Right lobe of liver (tissue), 6 donors: Measurements from ENCODE around the gene TICRR. TPM values are rescaled to one million over a fixed set of nuclear protein-coding genes. Genes with fewer than 3 reads are reported as not detected.

Source experiments
- ATAC-seq, 4 donors: fragments of 200-7000 bp; cut with Tn5 transposase; one replicate each; pipeline ENCODE4 v1.9.1; 2020; ENCODE audit warnings: mild to moderate bottlenecking in 4 of 4, moderate library complexity in 4 of 4
- DNase-seq, 3 donors: peaks; one replicate each; pipeline ENCODE4 v3.0.0-alpha.2; 2020
- H3K27ac ChIP-seq, 3 donors: fragments of 200-600 bp; one replicate each; pipeline ENCODE4 v1.8.0; 2022
- H3K27me3 ChIP-seq, 2 donors: fragments of 200-600 bp; one replicate each; pipeline ENCODE4 v1.8.0; 2022
- H3K36me3 ChIP-seq, 4 donors: fragments of 200-600 bp; sonication (generic) in 1 of 4; one replicate each; pipeline versions ENCODE4 v1.5.1 to v1.8.0; 2017 to 2022; ENCODE audit warnings: control low read depth in 1 of 4
- H3K4me1 ChIP-seq, 4 donors: fragments of 200-600 bp; sonication (generic) in 1 of 4; one replicate each; pipeline versions ENCODE4 v1.5.1 to v1.8.0; 2017 to 2022; ENCODE audit warnings: control low read depth in 1 of 4
- H3K4me3 ChIP-seq, 3 donors: fragments of 200-600 bp; one replicate each; pipeline ENCODE4 v1.8.0; 2022
- H3K9me3 ChIP-seq, 4 donors: fragments of 200-600 bp; sonication (generic) in 1 of 4; one replicate each; pipeline versions ENCODE4 v1.5.1 to v1.8.0; 2017 to 2022; ENCODE audit warnings: control low read depth in 1 of 4
- POLR2A ChIP-seq: fragments of 450-650 bp; IDR thresholded peaks from one replicate; pipeline ENCODE4 v1.6.1; 2017; ENCODE audit warnings: antibody characterized with exemption, mild to moderate bottlenecking
- WGBS: methylation state at CpG from one replicate; pipeline ENCODE4 v1.1.6; 2018; ENCODE audit warnings: low coverage, low lambda C conversion rate; ENCODE audit not compliant: insufficient coverage; ENCODE audit errors: missing lambda C conversion rate; 5-methylcytosine and 5-hydroxymethylcytosine counted together
- intact Hi-C, 2 donors: fragments of 100-400 bp; cut with DNase I; formaldehyde crosslinking; loops; one replicate each; pipeline versions ENCODE4 v1.11.2 to v1.14.1; 2022
- total RNA-seq, 6 experiments: library from RNA; depleted of rRNA in 2 of 6; stranded (reverse); fragments of >200 nt in 2 of 6; fragmentation: NEBNext Ultra II Directional in 3 of 6; extraction: Animal tissue kit (Norgen Biotek cat#: 25700) in 3 of 6; gene quantifications; one replicate each; pipeline versions ENCODE4 v1.1.0 to v1.2.4, GENCODE V29; 2016 to 2023
- TF ChIP-seq, protein P1 (sequence below), 4 donors: fragments of 200-600 bp in 3 of 4; fragments of 450-650 bp in 1 of 4; IDR thresholded peaks; one replicate each; pipeline versions ENCODE4 v1.5.1 to v1.8.0; 2016 to 2022; ENCODE audit warnings: antibody characterized with exemption in 4 of 4, mild to moderate bottlenecking in 2 of 4
- donor health status: DM: no; HTN: yes; CAD: no.
- donor health status: DM: no; HTN: no; CAD: no.
- donor health status: DM: no; HTN: no; CAD: no.
- donor health status: DM: no; HTN: yes; CAD: no.
- donor health status: DM: no; HTN: yes; CAD: no.

Gene TICRR
- total RNA-seq, 6 experiments from 2014 or later = 0.05 to 1.1 (median 0.24) TPM; not detected in 1

DNA sequence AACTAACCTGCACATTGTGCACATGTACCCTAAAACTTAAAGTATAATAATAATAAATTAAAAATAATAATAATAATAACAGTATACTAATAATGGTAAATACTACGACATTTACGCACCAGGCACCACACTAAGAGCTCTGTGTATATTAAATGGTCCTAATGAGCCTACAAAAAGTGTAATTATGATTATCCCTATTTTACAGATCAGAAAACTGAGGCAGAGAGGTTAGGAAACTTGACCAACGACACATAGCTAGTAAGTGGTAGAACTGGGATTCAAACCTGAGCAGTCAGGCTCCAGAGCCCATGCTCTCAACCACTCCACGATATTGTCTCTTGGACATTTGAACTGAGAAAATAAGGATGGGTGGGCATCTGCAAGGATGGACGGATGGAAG is 65.0 kb downstream of the TICRR start:
- no peak for ATAC-seq
- Histone ChIP-seq H3K36me3 (no peaks in the 10 kb centered on the region), H3K27ac (no peak overlapping the region), H3K4me1 (peaks cover 0 to 5% (median 0%) of the 10 kb centered on the region in 4 donors), H3K9me3 (no peaks in the 10 kb centered on the region), H3K4me3 (no peak overlapping the region), H3K27me3 (no peaks in the 10 kb centered on the region)
- 85% methylated on average over 4 of the region's 5 CpGs for WGBS
- DNase-seq = no peak
- TF ChIP-seq, protein P1, sequence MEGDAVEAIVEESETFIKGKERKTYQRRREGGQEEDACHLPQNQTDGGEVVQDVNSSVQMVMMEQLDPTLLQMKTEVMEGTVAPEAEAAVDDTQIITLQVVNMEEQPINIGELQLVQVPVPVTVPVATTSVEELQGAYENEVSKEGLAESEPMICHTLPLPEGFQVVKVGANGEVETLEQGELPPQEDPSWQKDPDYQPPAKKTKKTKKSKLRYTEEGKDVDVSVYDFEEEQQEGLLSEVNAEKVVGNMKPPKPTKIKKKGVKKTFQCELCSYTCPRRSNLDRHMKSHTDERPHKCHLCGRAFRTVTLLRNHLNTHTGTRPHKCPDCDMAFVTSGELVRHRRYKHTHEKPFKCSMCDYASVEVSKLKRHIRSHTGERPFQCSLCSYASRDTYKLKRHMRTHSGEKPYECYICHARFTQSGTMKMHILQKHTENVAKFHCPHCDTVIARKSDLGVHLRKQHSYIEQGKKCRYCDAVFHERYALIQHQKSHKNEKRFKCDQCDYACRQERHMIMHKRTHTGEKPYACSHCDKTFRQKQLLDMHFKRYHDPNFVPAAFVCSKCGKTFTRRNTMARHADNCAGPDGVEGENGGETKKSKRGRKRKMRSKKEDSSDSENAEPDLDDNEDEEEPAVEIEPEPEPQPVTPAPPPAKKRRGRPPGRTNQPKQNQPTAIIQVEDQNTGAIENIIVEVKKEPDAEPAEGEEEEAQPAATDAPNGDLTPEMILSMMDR (IDR thresholded peaks at IDR 0.05) = no peak
- no peak for TF ChIP-seq POLR2A
- intact Hi-C loops = no loop called here

DNA sequence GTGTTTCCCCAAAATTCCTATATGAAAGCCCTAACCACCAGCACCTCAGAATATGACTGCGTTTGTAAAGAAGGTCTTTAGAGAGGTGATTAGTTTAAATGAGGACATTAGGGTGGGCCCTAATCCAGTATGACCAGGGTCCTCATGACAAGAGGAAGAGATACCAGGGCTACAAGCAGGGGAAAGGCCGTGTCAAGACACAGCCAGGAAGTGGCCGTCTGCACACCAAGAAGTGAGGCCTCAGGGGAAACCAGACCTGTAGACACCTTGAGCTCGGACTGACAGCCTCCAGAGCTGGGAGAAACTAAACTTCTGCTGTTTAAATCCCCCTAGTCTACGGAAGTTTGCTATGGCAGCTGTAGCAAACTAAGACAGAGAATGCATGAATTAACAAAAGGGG is 65.8 kb downstream of the TICRR start:
- Histone ChIP-seq H3K9me3 (no peaks in the 10 kb centered on the region), H3K27me3 (no peaks in the 10 kb centered on the region), H3K4me1 (peaks cover 0 to 5% (median 0%) of the 10 kb centered on the region in 4 donors), H3K27ac (no peak overlapping the region), H3K4me3 (no peak overlapping the region), H3K36me3 (no peaks in the 10 kb centered on the region)
- intact Hi-C loops = no loop called here
- ATAC-seq (no peak), DNase-seq (no peak)
- TF ChIP-seq POLR2A = no peak
- TF ChIP-seq, protein P1 (IDR thresholded peaks at IDR 0.05) = no peak
- 73% methylated on average over 3 of the region's 5 CpGs for WGBS

DNA sequence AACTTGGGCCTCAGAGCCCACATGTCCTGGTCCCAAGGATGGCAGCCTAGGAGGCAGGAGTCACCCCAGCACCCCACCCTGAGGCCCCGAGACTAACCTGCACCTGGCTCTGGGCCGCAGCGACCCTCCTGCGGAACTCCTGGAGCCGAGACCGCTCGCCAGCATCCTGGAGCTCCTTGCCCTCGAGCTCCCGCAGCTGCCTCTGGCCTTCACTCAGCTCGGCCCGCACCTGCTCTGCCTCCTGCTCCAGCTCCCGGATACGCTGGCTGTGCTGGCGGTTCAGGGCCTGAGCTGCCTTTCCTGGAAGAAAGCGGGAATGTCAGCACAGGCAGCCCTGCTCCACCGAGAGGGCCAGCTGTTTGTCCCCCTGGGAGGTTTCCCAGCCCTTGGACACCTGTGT is 66.8 kb downstream of the TICRR start:
- intact Hi-C loops = no loop called here
- ATAC-seq = peak; percentile 18 to 70 (median 64)
- 80% methylated on average over 2 of the region's 16 CpGs for WGBS
- no peak overlapping the region for H3K4me3 ChIP-seq
- peak overlapping the region in 1 of 3 donors; percentile 20 for H3K27ac ChIP-seq
- H3K27me3 ChIP-seq = no peaks in the 10 kb centered on the region
- H3K4me1 ChIP-seq = peaks cover 0 to 5% (median 0%) of the 10 kb centered on the region in 4 donors
- no peaks in the 10 kb centered on the region for H3K9me3 ChIP-seq
- H3K36me3 ChIP-seq = no peaks in the 10 kb centered on the region
- DNase-seq = no peak
- TF ChIP-seq, protein P1 (IDR thresholded peaks at IDR 0.05) = no peak
- no peak for TF ChIP-seq POLR2A

DNA sequence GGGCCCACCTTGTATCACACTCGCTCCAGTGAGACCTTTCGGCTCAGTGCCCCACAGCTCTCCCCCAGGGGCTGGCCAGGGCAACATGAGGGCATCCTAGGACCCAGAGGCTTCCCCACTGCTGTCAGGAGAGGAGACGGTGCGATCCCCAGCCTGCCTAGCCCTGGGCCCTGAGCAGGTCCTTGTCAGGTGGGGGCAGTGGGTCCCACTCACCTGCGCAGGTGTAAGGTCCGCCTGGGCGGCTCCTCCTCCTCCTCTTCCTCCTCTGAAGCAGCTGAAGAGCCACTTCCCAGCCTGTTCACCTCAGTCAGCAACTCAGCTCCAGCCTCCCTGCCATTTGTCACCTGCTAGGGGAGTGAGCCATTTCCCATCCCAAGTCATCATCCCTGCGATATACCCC is 70.4 kb downstream of the TICRR start:
- ATAC-seq = no peak

More for the DNA sequence above, 70.4 kb downstream of the TICRR start:
- Histone ChIP-seq H3K4me3 (no peak overlapping the region), H3K36me3 (no peaks in the 10 kb centered on the region), H3K27ac (no peak overlapping the region), H3K27me3 (no peaks in the 10 kb centered on the region), H3K9me3 (no peaks in the 10 kb centered on the region), H3K4me1 (peaks cover 0 to 5% (median 0%) of the 10 kb centered on the region in 4 donors)
- intact Hi-C loops = no loop called here
- 100% methylated on average over 1 of the region's 8 CpGs for WGBS
- no peak for DNase-seq
- TF ChIP-seq, protein P1 (IDR thresholded peaks at IDR 0.05) = no peak
- TF ChIP-seq POLR2A = no peak
